ENCODE data around the gene CTSK. TPM values are rescaled to one million over a fixed set of nuclear protein-coding genes. Genes with fewer than 3 reads are reported as not detected.

The CTSK gene
- total RNA-seq, 1 experiment from 2014 or later: 4.2 TPM

DNA sequence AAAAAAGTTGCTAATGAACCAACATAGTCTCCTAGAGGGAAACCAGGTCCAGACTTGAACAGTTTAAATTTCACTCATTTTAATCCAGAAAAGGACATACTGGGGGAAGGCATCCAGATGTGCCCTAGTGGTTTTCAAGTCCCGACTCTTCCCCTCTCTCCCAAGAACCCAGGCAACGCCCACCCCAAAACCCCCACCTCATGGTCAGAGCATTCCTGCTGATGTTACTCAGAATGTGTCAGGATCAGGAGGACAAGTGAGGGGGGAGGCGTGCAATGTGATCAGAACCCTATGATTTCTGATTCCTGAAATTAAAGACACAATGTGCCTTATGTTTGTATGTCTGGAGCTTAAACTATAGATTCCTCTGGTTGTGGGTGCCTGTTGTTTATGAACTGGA, 1.6 kb upstream of the CTSK start:
- no peaks in the 10 kb centered on the region for H3K79me2 ChIP-seq (ENCODE audit: insufficient read depth, low read length)
- H4K5ac ChIP-seq (ENCODE audit: insufficient read length, low read depth, low read length): no peak overlapping the region
- H3K23ac ChIP-seq (ENCODE audit: insufficient read length, low read depth, low read length): no peak overlapping the region
- H2BK20ac ChIP-seq (ENCODE audit: low read depth, low read length, poor library complexity, severe bottlenecking): no peak overlapping the region
- no peak overlapping the region for H2BK12ac ChIP-seq (ENCODE audit: insufficient read length, low read depth, low read length)
- H3K9me3 Mint-ChIP-seq: no peaks in the 10 kb centered on the region
- no peak overlapping the region for H4K91ac ChIP-seq (ENCODE audit: insufficient read length, low read depth, low read length)
- no peak overlapping the region for H2BK5ac ChIP-seq (ENCODE audit: insufficient read length, low read length)
- TF ChIP-seq CTCF (conservative IDR thresholded peaks at IDR 0.05): no peak
- no peak overlapping the region for H3K56ac ChIP-seq (ENCODE audit: insufficient read length, low read depth, low read length)
- H4K8ac ChIP-seq (replicated peaks; ENCODE audit: insufficient read length, low read depth, low read length): no peak overlapping the region
- no peak overlapping the region for H3T11ph ChIP-seq (ENCODE audit: low read length)
- no peak overlapping the region for H3K9ac ChIP-seq (ENCODE audit: extremely low read depth, insufficient read length, low read length)
- peaks cover 5 to 10% (median 7%) of the 10 kb centered on the region in 3 experiments; a peak in 5 of 7 replicates for H3K36me3 Mint-ChIP-seq (ENCODE audit: insufficient read depth in 1 of 3, low read depth in 3 of 3)
- WGBS (ENCODE audit: extremely low coverage, insufficient read length, low lambda C conversion rate): no CpG with 5 or more reads among the region's 3 CpGs
- peaks cover 13% of the 10 kb centered on the region; the same call in 1 of the 2 replicates for H3K4me1 ChIP-seq (ENCODE audit: insufficient read depth, low read length)
- H2BK120ac ChIP-seq (ENCODE audit: low read depth, low read length, poor library complexity, severe bottlenecking): no peak overlapping the region
- H3K27ac ChIP-seq (ENCODE audit: insufficient read length, low read depth, low read length): no peak overlapping the region
- H3K14ac ChIP-seq (ENCODE audit: insufficient read depth, low read length): no peak overlapping the region
- no peak overlapping the region for H2BK15ac ChIP-seq (ENCODE audit: low read depth, low read length)
- H2AFZ ChIP-seq (ENCODE audit: low read length): no peak overlapping the region
- H3K4ac ChIP-seq (ENCODE audit: low read depth, low read length): no peak overlapping the region
- no peaks in the 10 kb centered on the region for H4K20me1 ChIP-seq (ENCODE audit: control insufficient read depth, insufficient read depth, insufficient read length)
- H2AK5ac ChIP-seq (ENCODE audit: insufficient read length, low read length): no peak overlapping the region
- no peak for DNase-seq
- no peak overlapping the region for H3K27ac Mint-ChIP-seq
- no peaks in the 10 kb centered on the region for H3K9me3 ChIP-seq (ENCODE audit: control insufficient read depth, low read depth, low read length)
- H3K4me2 ChIP-seq (ENCODE audit: insufficient read depth, insufficient read length, low read length): no peak overlapping the region
- H3K27me3 Mint-ChIP-seq (ENCODE audit: low read depth): no peaks in the 10 kb centered on the region
- H3K79me1 ChIP-seq (ENCODE audit: insufficient read depth, low read depth, low read length, poor library complexity, severe bottlenecking): no peaks in the 10 kb centered on the region
- peaks cover 29 to 32% of the 10 kb centered on the region in 2 experiments for H3K4me1 Mint-ChIP-seq
- no peaks in the 10 kb centered on the region for H3K27me3 ChIP-seq (ENCODE audit: insufficient read depth, low read length)
- H3K18ac ChIP-seq (ENCODE audit: insufficient read length, low read depth, low read length): no peak overlapping the region
- H3K23me2 ChIP-seq (ENCODE audit: insufficient read length, low read depth, low read length, poor library complexity, severe bottlenecking): no peaks in the 10 kb centered on the region
- H3K4me3 Mint-ChIP-seq: no peak overlapping the region
